ENCODE measurements around the gene PRKCA.

The PRKCA gene

GRCh38 chr17:66650544-66650877 lies 348.1 kb downstream of the PRKCA start:
- in situ Hi-C loops (cut with HindIII; ENCODE audit: low pct_ligation_motif_present, low sequenced_read_pairs), result no loop called here

DNA sequence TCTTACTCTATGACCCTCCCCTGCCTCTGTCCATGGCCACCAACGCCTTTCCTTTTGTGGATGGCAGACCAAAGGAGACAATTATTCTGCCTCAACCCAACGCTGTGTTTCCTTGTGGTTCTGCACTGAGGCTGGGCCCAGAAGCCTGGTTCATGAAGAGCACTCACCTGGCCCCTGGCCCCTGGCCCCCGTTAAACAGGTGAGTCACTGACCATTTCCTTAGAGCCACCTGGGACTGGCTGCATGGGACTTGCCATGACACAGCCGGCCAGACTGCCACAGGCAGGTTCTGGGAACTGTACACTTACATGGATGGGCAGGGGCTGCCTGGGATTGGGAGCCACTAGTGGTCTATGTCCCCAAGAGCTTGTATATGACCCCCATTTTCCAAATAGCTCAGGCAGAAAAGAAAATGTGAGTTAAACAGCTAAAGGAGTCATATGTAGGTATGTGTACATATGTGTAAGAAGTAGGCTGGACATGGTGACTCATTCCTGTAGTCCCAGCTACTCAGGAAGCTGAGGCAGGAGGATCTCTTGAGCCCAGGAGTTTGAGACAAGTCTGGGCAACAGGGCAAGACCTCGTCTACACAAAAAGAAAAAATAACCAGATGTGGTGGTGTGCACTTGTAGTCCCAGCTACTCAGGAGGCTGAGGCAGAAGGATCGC lies 350.6 kb downstream of the PRKCA start:
- Histone ChIP-seq H3K36me3 (replicated peaks) (no peaks in the 10 kb centered on the region), H3K27ac (no peak overlapping the region), H3K4me3 (ENCODE audit: low read depth, low read length) (no peak overlapping the region), H3K27me3 (replicated peaks) (no peaks in the 10 kb centered on the region)
- peak; percentile 30 for DNase-seq
- TF ChIP-seq, protein P1, sequence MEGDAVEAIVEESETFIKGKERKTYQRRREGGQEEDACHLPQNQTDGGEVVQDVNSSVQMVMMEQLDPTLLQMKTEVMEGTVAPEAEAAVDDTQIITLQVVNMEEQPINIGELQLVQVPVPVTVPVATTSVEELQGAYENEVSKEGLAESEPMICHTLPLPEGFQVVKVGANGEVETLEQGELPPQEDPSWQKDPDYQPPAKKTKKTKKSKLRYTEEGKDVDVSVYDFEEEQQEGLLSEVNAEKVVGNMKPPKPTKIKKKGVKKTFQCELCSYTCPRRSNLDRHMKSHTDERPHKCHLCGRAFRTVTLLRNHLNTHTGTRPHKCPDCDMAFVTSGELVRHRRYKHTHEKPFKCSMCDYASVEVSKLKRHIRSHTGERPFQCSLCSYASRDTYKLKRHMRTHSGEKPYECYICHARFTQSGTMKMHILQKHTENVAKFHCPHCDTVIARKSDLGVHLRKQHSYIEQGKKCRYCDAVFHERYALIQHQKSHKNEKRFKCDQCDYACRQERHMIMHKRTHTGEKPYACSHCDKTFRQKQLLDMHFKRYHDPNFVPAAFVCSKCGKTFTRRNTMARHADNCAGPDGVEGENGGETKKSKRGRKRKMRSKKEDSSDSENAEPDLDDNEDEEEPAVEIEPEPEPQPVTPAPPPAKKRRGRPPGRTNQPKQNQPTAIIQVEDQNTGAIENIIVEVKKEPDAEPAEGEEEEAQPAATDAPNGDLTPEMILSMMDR (IDR thresholded peaks at IDR 0.05; ENCODE audit: low read depth, low read length, missing control alignments), result no peak
- in situ Hi-C loops (cut with HindIII; ENCODE audit: low pct_ligation_motif_present, low sequenced_read_pairs), result no loop called here

More at GRCh38 chr17:66650544-66650877, 348.1 kb downstream of the PRKCA start:
- TF ChIP-seq, protein P1 (IDR thresholded peaks at IDR 0.05; ENCODE audit: low read depth, low read length, missing control alignments), result no peak
- H3K27me3 ChIP-seq (replicated peaks), result no peaks in the 10 kb centered on the region
- no peak overlapping the region for H3K4me3 ChIP-seq (ENCODE audit: low read depth, low read length)
- H3K27ac ChIP-seq, result no peak overlapping the region
- DNase-seq, result no peak
- no peaks in the 10 kb centered on the region for H3K36me3 ChIP-seq (replicated peaks)

DNA sequence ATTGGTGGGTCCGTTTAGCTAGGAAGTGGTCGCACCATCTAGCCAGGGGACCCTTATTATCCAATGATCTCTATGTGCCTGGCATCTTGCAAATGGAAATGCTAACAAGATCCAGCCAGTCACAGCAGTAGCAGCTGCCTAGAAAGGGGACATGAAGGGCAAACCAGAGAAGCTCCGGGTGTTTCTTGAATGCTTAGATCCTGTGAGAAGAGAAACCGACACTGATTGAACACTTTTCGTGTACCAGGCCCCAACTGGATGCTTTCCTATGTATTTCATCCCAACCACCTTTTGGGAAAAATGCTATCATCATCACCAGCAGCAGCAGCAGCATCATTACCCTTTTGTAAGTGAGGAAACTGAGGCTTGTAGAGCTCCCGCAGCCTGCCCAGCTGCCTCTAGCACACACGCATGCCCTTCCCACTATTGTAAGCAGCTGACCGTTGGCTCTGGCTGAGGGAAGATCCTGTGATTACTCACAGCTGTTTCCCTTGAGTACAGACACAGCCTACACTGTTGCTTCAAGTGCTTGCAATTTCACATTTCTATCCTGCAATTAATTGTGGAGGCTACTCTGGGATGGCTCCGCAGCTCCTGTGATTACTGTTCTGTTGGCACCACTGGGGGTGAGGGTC lies 351.8 kb downstream of the PRKCA start:
- DNase-seq, result peak; percentile 39

GRCh38 chr17:66654764-66655163 lies 352.4 kb downstream of the PRKCA start:
- no peaks in the 10 kb centered on the region for H3K36me3 ChIP-seq (replicated peaks)
- H3K27me3 ChIP-seq (replicated peaks), result no peaks in the 10 kb centered on the region
- H3K27ac ChIP-seq, result no peak overlapping the region

More for the DNA sequence above, 351.8 kb downstream of the PRKCA start:
- Histone ChIP-seq H3K36me3 (replicated peaks) (no peaks in the 10 kb centered on the region), H3K27ac (no peak overlapping the region), H3K27me3 (replicated peaks) (no peaks in the 10 kb centered on the region), H3K4me3 (ENCODE audit: low read depth, low read length) (no peak overlapping the region)
- TF ChIP-seq, protein P1 (IDR thresholded peaks at IDR 0.05; ENCODE audit: low read depth, low read length, missing control alignments), result no peak
- in situ Hi-C loops (cut with HindIII; ENCODE audit: low pct_ligation_motif_present, low sequenced_read_pairs), result no loop called here

GRCh38 chr17:66655461-66655860 lies 353.0 kb downstream of the PRKCA start:
- in situ Hi-C loops (cut with HindIII; ENCODE audit: low pct_ligation_motif_present, low sequenced_read_pairs), result no loop called here
- no peak overlapping the region for H3K4me3 ChIP-seq (ENCODE audit: low read depth, low read length)
- no peaks in the 10 kb centered on the region for H3K36me3 ChIP-seq (replicated peaks)
- H3K27me3 ChIP-seq (replicated peaks), result no peaks in the 10 kb centered on the region
- TF ChIP-seq, protein P1 (IDR thresholded peaks at IDR 0.05; ENCODE audit: low read depth, low read length, missing control alignments), result no peak
- no peak overlapping the region for H3K27ac ChIP-seq
- DNase-seq, result no peak

More at GRCh38 chr17:66654764-66655163, 352.4 kb downstream of the PRKCA start:
- TF ChIP-seq, protein P1 (IDR thresholded peaks at IDR 0.05; ENCODE audit: low read depth, low read length, missing control alignments), result no peak
- in situ Hi-C loops (cut with HindIII; ENCODE audit: low pct_ligation_motif_present, low sequenced_read_pairs), result no loop called here
- no peak overlapping the region for H3K4me3 ChIP-seq (ENCODE audit: low read depth, low read length)
- no peak for DNase-seq

Data from brain microvascular endothelial cell (primary cell).